K562 (cell line): ENCODE data around the gene CTU1. TPM values are rescaled to one million over a fixed set of nuclear protein-coding genes. Genes with fewer than 3 reads are reported as not detected.

Source experiments
- BRCA1 ChIP-seq, 2 experiments: fragments of 450-650 bp in 1 of 2; sonication (generic) in 1 of 2; formaldehyde crosslinking in 1 of 2; IDR thresholded peaks; 2 replicates each; pipeline versions ENCODE4 v1.5.0 to v1.6.1; 2017 to 2020; ENCODE audit warnings: mild to moderate bottlenecking in 1 of 2, missing genetic modification reagents in 1 of 2
- BRF1 ChIP-seq: IDR thresholded peaks from 3 replicates; pipeline ENCODE4 v1.6.1; 2011; ENCODE audit warnings: borderline replicate concordance, mild to moderate bottlenecking; ENCODE audit not compliant: insufficient read length; ENCODE audit errors: extremely low read depth
- CBX5 ChIP-seq: IDR thresholded peaks from 2 replicates; pipeline ENCODE4 v1.6.1; 2014; ENCODE audit warnings: low read depth, borderline replicate concordance
- CHCHD3 ChIP-seq: fragments of 250-450 bp; sonication (Bioruptor Pico); IDR thresholded peaks from 2 replicates; pipeline ENCODE4 v2.1.2; 2022; ENCODE audit warnings: mild to moderate bottlenecking
- HOXB6 ChIP-seq: fragments of 250-450 bp; sonication (Bioruptor Pico); IDR thresholded peaks from 2 replicates; pipeline ENCODE4 v1.5.1; 2022; ENCODE audit warnings: mild to moderate bottlenecking, borderline replicate concordance
- MBD2 ChIP-seq: sonication (generic); IDR thresholded peaks from 2 replicates; pipeline ENCODE4 v1.6.1; 2016; ENCODE audit warnings: low read depth, borderline replicate concordance
- MEIS2 ChIP-seq: fragments of 450-650 bp; IDR thresholded peaks from 2 replicates; pipeline ENCODE4 v1.6.1; 2014; ENCODE audit warnings: mild to moderate bottlenecking; ENCODE audit not compliant: partially characterized antibody
- NFE2L1 ChIP-seq: fragments of 450-650 bp; IDR thresholded peaks from 2 replicates; pipeline ENCODE4 v1.6.1; 2016; ENCODE audit warnings: missing genetic modification characterization, low read depth, mild to moderate bottlenecking, missing compliant biosample characterization, moderate library complexity, borderline replicate concordance
- NFIX ChIP-seq: fragments of 250-450 bp; sonication (Bioruptor Pico); IDR thresholded peaks from 2 replicates; pipeline ENCODE4 v1.4.0; 2020; ENCODE audit warnings: low read depth, mild to moderate bottlenecking, moderate library complexity
- PURB ChIP-seq: sonication (generic); formaldehyde crosslinking; IDR thresholded peaks from 2 replicates; pipeline ENCODE4 v1.9.0; 2021; ENCODE audit warnings: low read depth, mild to moderate bottlenecking, missing genetic modification reagents
- RAD21 ChIP-seq, 2 experiments: fragments of 250-450 bp in 1 of 2; fragments of 450-650 bp in 1 of 2; sonication (Bioruptor Pico) in 1 of 2; formaldehyde crosslinking in 1 of 2; IDR thresholded peaks in 1 of 2; conservative IDR thresholded peaks in 1 of 2; 2 replicates each; pipeline versions ENCODE4 v1.4.0 to v1.8.0; 2020 to 2022; ENCODE audit warnings: mild to moderate bottlenecking in 2 of 2, moderate library complexity in 1 of 2
- RHOXF2B ChIP-seq: fragments of 250-450 bp; sonication (Bioruptor Pico); conservative IDR thresholded peaks from 2 replicates; pipeline ENCODE4 v1.5.1; 2021
- SAFB ChIP-seq: fragments of 200-400 bp; formaldehyde crosslinking; IDR thresholded peaks from 2 replicates; pipeline ENCODE4 v1.6.1; 2017; ENCODE audit warnings: low read depth, low read length, borderline replicate concordance
- TEAD4 ChIP-seq, 2 experiments: sonication (generic) in 1 of 2; formaldehyde crosslinking in 1 of 2; IDR thresholded peaks; 2 replicates each; pipeline versions ENCODE4 v1.6.1 to v1.8.0; 2012 to 2022; ENCODE audit warnings: borderline replicate concordance in 1 of 2, inconsistent platforms in 1 of 2, low read length in 1 of 2, mild to moderate bottlenecking in 1 of 2, missing genetic modification reagents in 1 of 2
- ZNF133 ChIP-seq: fragments of 250-450 bp; sonication (Bioruptor Pico); IDR thresholded peaks from 2 replicates; pipeline ENCODE4 v1.4.0; 2020; ENCODE audit warnings: mild to moderate bottlenecking
- ZNF408 ChIP-seq: fragments of 250-450 bp; sonication (Bioruptor Pico); IDR thresholded peaks from 2 replicates; pipeline ENCODE4 v1.4.0; 2020; ENCODE audit warnings: low read depth, mild to moderate bottlenecking, moderate library complexity
- ZNF764 ChIP-seq: fragments of 250-450 bp; sonication (Bioruptor Pico); IDR thresholded peaks from 2 replicates; pipeline ENCODE4 v1.4.0; 2020; ENCODE audit warnings: low read depth, mild to moderate bottlenecking, moderate library complexity
- polyA plus RNA-seq, 8 experiments: library from polyadenylated mRNA; depleted of rRNA in 4 of 8; stranded (reverse) in 5 of 8; unstranded in 3 of 8; fragments of >200 nt; fragmentation: Nextera tagmentation in 2 of 8; fragmentation: Illumina TruSeq in 1 of 8; extraction: Ambion mirVana in 2 of 8; extraction: Trizol in 1 of 8; gene quantifications; 2 replicates each; pipeline versions ENCODE4 v1.2.1 to v1.2.3, GENCODE V29; 2011 to 2014; ENCODE audit warnings: inconsistent platforms in 1 of 8, missing spikeins in 1 of 8
- total RNA-seq, 7 experiments: library from RNA; depleted of rRNA in 6 of 7; stranded (reverse); fragments of >200 nt in 6 of 7; fragmentation: Illumina TruSeq in 2 of 7; extraction: Trizol in 2 of 7; gene quantifications; 2 replicates each; pipeline versions ENCODE4 v1.2.1 to v1.2.3, GENCODE V29; 2011 to 2021; ENCODE audit warnings: low replicate concordance in 1 of 7
- TF ChIP-seq, protein P1 (sequence below): sonication (generic); formaldehyde crosslinking; IDR thresholded peaks from 2 replicates; pipeline ENCODE4 v1.8.1; 2022; ENCODE audit warnings: missing genetic modification reagents
- TF ChIP-seq, protein P2 (sequence below): fragments of 450-650 bp; IDR thresholded peaks from 2 replicates; pipeline ENCODE4 v1.6.1; 2014; ENCODE audit warnings: low read depth, mild to moderate bottlenecking, moderate library complexity, borderline replicate concordance
- TF ChIP-seq, protein P3 (sequence below): fragments of 250-450 bp; sonication (Bioruptor Pico); IDR thresholded peaks from 2 replicates; pipeline ENCODE4 v1.4.0; 2020
- TF ChIP-seq, protein P4 (sequence below): fragments of 450-650 bp; IDR thresholded peaks from 2 replicates; pipeline ENCODE4 v1.6.1; 2016; ENCODE audit warnings: borderline replicate concordance

Gene CTU1
- total and polyA plus RNA-seq, 9 of the 15 experiments (the other 6 are each of a cell fraction or from before 2014, with no cell fraction given) = 0.03 to 18.4 (median 2.3) TPM; not detected in 1

DNA sequence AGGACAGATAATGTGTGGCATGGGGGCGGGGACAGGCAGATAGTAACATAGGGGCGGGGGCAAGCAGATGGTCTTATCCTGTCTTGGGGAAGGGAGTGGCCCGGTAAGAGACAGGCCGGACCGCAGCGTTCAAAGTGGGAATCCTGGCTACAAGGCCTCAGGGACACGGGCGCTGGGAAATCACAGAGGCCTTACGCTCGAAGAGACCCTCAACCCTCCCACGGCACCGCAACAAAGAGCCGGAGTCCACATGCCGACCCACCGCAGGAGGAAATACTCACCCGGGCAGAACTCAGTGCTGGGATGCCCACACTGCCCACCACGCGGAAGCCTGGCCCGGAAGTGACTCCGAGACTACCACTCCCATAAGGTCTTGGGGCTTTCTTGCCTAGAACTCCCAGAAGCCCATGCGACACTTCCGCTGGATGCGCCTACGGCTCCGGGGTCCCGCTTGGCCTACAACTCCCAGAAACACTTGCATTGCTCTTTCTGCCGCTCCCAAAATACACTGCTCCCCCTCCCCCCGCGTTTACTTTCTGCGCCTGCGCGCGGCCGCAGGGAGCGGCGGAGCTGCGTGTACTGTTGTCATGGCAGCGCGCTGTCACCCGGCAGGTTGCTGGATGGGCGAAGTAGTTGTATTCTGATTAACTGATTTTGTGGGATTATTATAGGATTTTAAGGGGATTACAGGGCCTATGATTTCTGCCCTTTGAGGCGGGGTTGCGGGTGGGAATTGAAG, at the start of gene CTU1 (continued):
- TF ChIP-seq ZNF764 (CRISPR knock-in tag) (no peak), CHCHD3 (CRISPR knock-in tag) (no peak), HOXB6 (no peak), TEAD4 (IDR thresholded peaks at IDR 0.05; ENCODE audit: low read length) (no peak), TEAD4 (CRISPR knock-in tag; IDR thresholded peaks at IDR 0.05; ENCODE audit: borderline replicate concordance) (no peak), RAD21 (CRISPR knock-in tag; conservative IDR thresholded peaks at IDR 0.05 in 1 of 2, IDR thresholded peaks at IDR 0.05 in 1 of 2) (no peak), RHOXF2B (no peak), BRCA1 (IDR thresholded peaks at IDR 0.05) (no peak), BRCA1 (CRISPR knock-in tag; IDR thresholded peaks at IDR 0.05) (no peak), ZNF133 (CRISPR knock-in tag) (no peak), PURB (no peak), SAFB (no peak), BRF1 (no peak), NFIX (CRISPR knock-in tag) (no peak), ZNF408 (CRISPR knock-in tag) (no peak), CBX5 (no peak), NFE2L1 (tag) (no peak), MEIS2 (peak; percentile 82), MBD2 (peak; percentile 94)
- TF ChIP-seq, protein P1, sequence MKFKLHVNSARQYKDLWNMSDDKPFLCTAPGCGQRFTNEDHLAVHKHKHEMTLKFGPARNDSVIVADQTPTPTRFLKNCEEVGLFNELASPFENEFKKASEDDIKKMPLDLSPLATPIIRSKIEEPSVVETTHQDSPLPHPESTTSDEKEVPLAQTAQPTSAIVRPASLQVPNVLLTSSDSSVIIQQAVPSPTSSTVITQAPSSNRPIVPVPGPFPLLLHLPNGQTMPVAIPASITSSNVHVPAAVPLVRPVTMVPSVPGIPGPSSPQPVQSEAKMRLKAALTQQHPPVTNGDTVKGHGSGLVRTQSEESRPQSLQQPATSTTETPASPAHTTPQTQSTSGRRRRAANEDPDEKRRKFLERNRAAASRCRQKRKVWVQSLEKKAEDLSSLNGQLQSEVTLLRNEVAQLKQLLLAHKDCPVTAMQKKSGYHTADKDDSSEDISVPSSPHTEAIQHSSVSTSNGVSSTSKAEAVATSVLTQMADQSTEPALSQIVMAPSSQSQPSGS (CRISPR knock-in tag) = no peak
- TF ChIP-seq, protein P2, sequence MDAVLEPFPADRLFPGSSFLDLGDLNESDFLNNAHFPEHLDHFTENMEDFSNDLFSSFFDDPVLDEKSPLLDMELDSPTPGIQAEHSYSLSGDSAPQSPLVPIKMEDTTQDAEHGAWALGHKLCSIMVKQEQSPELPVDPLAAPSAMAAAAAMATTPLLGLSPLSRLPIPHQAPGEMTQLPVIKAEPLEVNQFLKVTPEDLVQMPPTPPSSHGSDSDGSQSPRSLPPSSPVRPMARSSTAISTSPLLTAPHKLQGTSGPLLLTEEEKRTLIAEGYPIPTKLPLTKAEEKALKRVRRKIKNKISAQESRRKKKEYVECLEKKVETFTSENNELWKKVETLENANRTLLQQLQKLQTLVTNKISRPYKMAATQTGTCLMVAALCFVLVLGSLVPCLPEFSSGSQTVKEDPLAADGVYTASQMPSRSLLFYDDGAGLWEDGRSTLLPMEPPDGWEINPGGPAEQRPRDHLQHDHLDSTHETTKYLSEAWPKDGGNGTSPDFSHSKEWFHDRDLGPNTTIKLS = peak; percentile 94
- TF ChIP-seq, protein P3, sequence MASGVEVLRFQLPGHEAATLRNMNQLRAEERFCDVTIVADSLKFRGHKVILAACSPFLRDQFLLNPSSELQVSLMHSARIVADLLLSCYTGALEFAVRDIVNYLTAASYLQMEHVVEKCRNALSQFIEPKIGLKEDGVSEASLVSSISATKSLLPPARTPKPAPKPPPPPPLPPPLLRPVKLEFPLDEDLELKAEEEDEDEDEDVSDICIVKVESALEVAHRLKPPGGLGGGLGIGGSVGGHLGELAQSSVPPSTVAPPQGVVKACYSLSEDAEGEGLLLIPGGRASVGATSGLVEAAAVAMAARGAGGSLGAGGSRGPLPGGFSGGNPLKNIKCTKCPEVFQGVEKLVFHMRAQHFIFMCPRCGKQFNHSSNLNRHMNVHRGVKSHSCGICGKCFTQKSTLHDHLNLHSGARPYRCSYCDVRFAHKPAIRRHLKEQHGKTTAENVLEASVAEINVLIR (CRISPR knock-in tag) = peak; percentile 56; the same call in 1 of the 2 replicates
- TF ChIP-seq, protein P4, sequence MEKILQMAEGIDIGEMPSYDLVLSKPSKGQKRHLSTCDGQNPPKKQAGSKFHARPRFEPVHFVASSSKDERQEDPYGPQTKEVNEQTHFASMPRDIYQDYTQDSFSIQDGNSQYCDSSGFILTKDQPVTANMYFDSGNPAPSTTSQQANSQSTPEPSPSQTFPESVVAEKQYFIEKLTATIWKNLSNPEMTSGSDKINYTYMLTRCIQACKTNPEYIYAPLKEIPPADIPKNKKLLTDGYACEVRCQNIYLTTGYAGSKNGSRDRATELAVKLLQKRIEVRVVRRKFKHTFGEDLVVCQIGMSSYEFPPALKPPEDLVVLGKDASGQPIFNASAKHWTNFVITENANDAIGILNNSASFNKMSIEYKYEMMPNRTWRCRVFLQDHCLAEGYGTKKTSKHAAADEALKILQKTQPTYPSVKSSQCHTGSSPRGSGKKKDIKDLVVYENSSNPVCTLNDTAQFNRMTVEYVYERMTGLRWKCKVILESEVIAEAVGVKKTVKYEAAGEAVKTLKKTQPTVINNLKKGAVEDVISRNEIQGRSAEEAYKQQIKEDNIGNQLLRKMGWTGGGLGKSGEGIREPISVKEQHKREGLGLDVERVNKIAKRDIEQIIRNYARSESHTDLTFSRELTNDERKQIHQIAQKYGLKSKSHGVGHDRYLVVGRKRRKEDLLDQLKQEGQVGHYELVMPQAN = peak; percentile 92
